ENCODE measurements around the gene SOX4.

- TF ChIP-seq EZH2phosphoT487 (IDR thresholded peaks at IDR 0.05; ENCODE audit: insufficient read depth, low read depth) (no peak), EZH2 (IDR thresholded peaks at IDR 0.05; ENCODE audit: insufficient read depth, poor library complexity, severe bottlenecking) (no peak)
Measured at GRCh38 chr6:21613809-21614208, 20.3 kb downstream of the SOX4 start.
